Transverse colon (tissue), 4 donors: Measurements from ENCODE around the gene TMEM239. TPM values are rescaled to one million over a fixed set of nuclear protein-coding genes. Genes with fewer than 3 reads are reported as not detected.

ENCODE experiments used
- DNase-seq: peaks from one replicate; pipeline ENCODE4 v3.0.0-alpha.2; 2019
- H3K27ac ChIP-seq, 4 donors: fragments of 200-600 bp; sonication (generic); 2 replicates each; pipeline ENCODE4 v1.5.1; 2016 to 2018; ENCODE audit warnings: inconsistent platforms in 4 of 4
- H3K27me3 ChIP-seq: fragments of 200-600 bp; sonication (generic); 2 replicates; pipeline ENCODE4 v1.5.1; 2017; ENCODE audit warnings: inconsistent platforms
- H3K36me3 ChIP-seq, 4 donors: fragments of 200-600 bp; sonication (generic); 2 replicates each; pipeline ENCODE4 v1.5.1; 2017 to 2019; ENCODE audit warnings: inconsistent platforms in 4 of 4
- H3K4me1 ChIP-seq, 4 donors: fragments of 200-600 bp; sonication (generic); 2 replicates each; pipeline ENCODE4 v1.5.1; 2017 to 2020; ENCODE audit warnings: inconsistent platforms in 4 of 4
- H3K4me3 ChIP-seq, 4 donors: fragments of 200-600 bp; sonication (generic); 1 replicate in 1 of 4; 2 replicates in 3 of 4; pipeline versions ENCODE4 v1.5.1 to v1.6.1; 2017 to 2019; ENCODE audit warnings: inconsistent platforms in 4 of 4
- H3K9me3 ChIP-seq, 2 donors: fragments of 200-600 bp; sonication (generic); 2 replicates each; pipeline ENCODE4 v1.5.1; 2017 to 2019; ENCODE audit warnings: inconsistent platforms in 2 of 2
- EP300 ChIP-seq: sonication (generic); formaldehyde crosslinking; IDR thresholded peaks from one replicate; pipeline ENCODE4 v1.6.1; 2017; ENCODE audit warnings: antibody characterized with exemption, low read depth
- POLR2A ChIP-seq: fragments of 450-650 bp; IDR thresholded peaks from one replicate; pipeline ENCODE4 v1.6.1; 2016; ENCODE audit warnings: antibody characterized with exemption, mild to moderate bottlenecking, moderate library complexity
- POLR2AphosphoS5 ChIP-seq, 3 donors: sonication (generic); formaldehyde crosslinking; IDR thresholded peaks; one replicate each; pipeline ENCODE4 v1.6.1; 2016; ENCODE audit warnings: antibody characterized with exemption in 3 of 3
- WGBS, 2 donors: methylation state at CpG; one replicate each; pipeline ENCODE4 v1.1.5; 2018; ENCODE audit warnings: low coverage in 1 of 2; 5-methylcytosine and 5-hydroxymethylcytosine counted together
- in situ Hi-C, 4 donors: fragments of 200-750 bp; cut with MboI; loops; one replicate each; pipeline versions ENCODE4 v1.15.0 to v1.15.1; 2017; ENCODE audit warnings: low sequenced_read_pairs in 3 of 4, low pct_ligation_motif_present in 1 of 4, low pct_unique_long_range_greater_than_20kb in 1 of 4
- intact Hi-C: fragments of 100-400 bp; cut with DNase I; formaldehyde crosslinking; loops from one replicate; pipeline ENCODE4 v1.15.1; 2023; ENCODE audit warnings: low total_unique reads
- total RNA-seq, 4 donors: library from RNA; depleted of rRNA; stranded (reverse); fragments of >200 nt; gene quantifications; one replicate each; pipeline ENCODE4 v1.1.0, GENCODE V29; 2016
- TF ChIP-seq, protein P1 (sequence below), 5 experiments: fragments of 200-600 bp in 3 of 5; fragments of 450-650 bp in 2 of 5; sonication (generic) in 3 of 5; IDR thresholded peaks; 1 replicate in 2 of 5; 2 replicates in 3 of 5; pipeline ENCODE4 v1.5.1; 2016 to 2017; ENCODE audit warnings: antibody characterized with exemption in 5 of 5, inconsistent platforms in 3 of 5, mild to moderate bottlenecking in 2 of 5, moderate library complexity in 1 of 5

Gene TMEM239
- total RNA-seq, 4 donors from 2014 or later, result not detected

DNA sequence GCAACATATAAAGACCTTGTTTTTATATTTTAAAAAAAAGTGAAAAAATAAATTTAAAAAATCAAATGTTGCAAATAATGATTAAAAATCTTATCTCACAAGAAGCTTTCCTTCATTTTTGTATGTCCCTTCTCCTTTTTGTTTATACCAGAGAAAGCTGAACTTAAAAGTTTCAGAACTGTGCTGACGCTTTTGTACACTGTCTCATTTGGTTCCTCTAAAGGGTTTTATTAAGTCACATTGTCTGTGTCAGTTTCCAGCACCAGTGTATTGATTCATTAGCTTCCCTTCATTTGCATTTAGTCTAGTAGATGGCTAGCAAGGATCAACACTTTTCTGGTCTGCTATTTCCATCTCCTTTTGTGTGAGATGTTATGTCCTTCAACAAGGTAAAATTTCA is 17.6 kb downstream of the TMEM239 start:
- Histone ChIP-seq H3K27ac (no peak overlapping the region), H3K36me3 (no peaks in the 10 kb centered on the region), H3K27me3 (peaks cover 20% of the 10 kb centered on the region), H3K4me3 (no peak overlapping the region), H3K4me1 (no peaks in the 10 kb centered on the region), H3K9me3 (no peaks in the 10 kb centered on the region)
- no peak for TF ChIP-seq POLR2A
- TF ChIP-seq, protein P1, sequence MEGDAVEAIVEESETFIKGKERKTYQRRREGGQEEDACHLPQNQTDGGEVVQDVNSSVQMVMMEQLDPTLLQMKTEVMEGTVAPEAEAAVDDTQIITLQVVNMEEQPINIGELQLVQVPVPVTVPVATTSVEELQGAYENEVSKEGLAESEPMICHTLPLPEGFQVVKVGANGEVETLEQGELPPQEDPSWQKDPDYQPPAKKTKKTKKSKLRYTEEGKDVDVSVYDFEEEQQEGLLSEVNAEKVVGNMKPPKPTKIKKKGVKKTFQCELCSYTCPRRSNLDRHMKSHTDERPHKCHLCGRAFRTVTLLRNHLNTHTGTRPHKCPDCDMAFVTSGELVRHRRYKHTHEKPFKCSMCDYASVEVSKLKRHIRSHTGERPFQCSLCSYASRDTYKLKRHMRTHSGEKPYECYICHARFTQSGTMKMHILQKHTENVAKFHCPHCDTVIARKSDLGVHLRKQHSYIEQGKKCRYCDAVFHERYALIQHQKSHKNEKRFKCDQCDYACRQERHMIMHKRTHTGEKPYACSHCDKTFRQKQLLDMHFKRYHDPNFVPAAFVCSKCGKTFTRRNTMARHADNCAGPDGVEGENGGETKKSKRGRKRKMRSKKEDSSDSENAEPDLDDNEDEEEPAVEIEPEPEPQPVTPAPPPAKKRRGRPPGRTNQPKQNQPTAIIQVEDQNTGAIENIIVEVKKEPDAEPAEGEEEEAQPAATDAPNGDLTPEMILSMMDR (IDR thresholded peaks at IDR 0.05), result no peak
- 81 to 83% methylated on average over 1 of the region's 1 CpG for WGBS, 2 donors
- in situ Hi-C loops (no loop called here), intact Hi-C loops (no loop called here)
- DNase-seq, result no peak

DNA sequence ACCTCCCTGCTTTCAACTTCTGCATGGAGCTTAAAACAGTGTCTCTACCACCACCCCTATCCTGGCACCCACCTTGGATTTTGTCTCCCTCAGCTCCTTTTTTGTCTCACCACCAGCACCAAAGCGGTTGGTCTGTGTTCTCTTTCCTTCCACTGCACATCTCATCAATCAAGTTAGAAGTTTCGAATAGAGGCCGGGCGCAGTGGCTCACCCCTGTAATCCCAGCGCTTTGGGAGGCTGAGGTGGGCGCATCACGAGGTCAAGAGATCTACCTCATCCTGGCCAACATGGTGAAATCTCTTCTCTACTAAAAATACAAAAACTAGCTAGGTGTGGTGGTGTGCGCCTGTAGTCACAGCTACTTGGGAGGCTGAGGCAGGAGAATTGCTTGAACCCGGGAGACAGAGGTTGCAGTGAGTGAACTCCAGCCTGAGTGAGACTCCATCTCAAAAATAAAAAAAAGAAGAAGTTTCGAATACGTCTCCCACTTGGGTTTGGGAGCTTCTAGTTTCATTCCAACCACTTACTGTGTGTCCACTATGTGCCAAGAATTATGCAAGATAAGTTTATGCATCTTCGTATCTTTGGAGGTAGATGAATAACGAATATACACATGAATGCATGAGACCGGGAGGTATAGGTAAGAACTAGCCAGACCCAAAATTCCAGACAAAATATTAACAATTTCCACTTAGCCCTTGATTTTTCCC is 18.4 kb downstream of the TMEM239 start:
- H3K9me3 ChIP-seq, result no peaks in the 10 kb centered on the region
- in situ Hi-C loops (no loop called here), intact Hi-C loops (no loop called here)
- no peak overlapping the region for H3K4me3 ChIP-seq
- peaks cover 12% of the 10 kb centered on the region for H3K27me3 ChIP-seq
- 91 to 93% methylated on average over 9 to 14 of the region's 14 CpGs for WGBS, 2 donors
- TF ChIP-seq POLR2AphosphoS5 (IDR thresholded peaks at IDR 0.05) (no peak), EP300 (no peak), POLR2A (no peak)
- TF ChIP-seq, protein P1 (IDR thresholded peaks at IDR 0.05), result no peak
- H3K36me3 ChIP-seq, result no peaks in the 10 kb centered on the region
- peaks cover 0 to 2% (median 1%) of the 10 kb centered on the region in 4 donors for H3K4me1 ChIP-seq
- H3K27ac ChIP-seq, result no peak overlapping the region
- no peak for DNase-seq

- in situ Hi-C loops (no loop called here), intact Hi-C loops (no loop called here)
- Histone ChIP-seq H3K36me3 (no peaks in the 10 kb centered on the region), H3K9me3 (no peaks in the 10 kb centered on the region), H3K4me1 (peaks cover 0 to 9% (median 7%) of the 10 kb centered on the region in 4 donors), H3K27ac (no peak overlapping the region), H3K27me3 (peaks cover 4% of the 10 kb centered on the region), H3K4me3 (no peak overlapping the region)
- DNase-seq, result no peak
- TF ChIP-seq EP300 (no peak), POLR2A (no peak), POLR2AphosphoS5 (IDR thresholded peaks at IDR 0.05) (no peak)
- TF ChIP-seq, protein P1 (IDR thresholded peaks at IDR 0.05), result no peak
- 90% methylated on average over 5 of the region's 6 CpGs; no CpG with 5 or more reads in 1 of the 2 donors for WGBS, 2 donors
Measured at GRCh38 chr20:2835331-2835796, 19.2 kb downstream of the TMEM239 start.

GRCh38 chr20:2836035-2836434 is 19.9 kb downstream of the TMEM239 start:
- WGBS, 2 donors, result 80 to 94% methylated on average over 2 to 5 of the region's 5 CpGs
- Histone ChIP-seq H3K27ac (no peak overlapping the region), H3K27me3 (no peaks in the 10 kb centered on the region), H3K4me3 (no peak overlapping the region), H3K9me3 (no peaks in the 10 kb centered on the region), H3K36me3 (no peaks in the 10 kb centered on the region), H3K4me1 (peaks cover 0 to 12% (median 8%) of the 10 kb centered on the region in 4 donors)
- intact Hi-C loops, result no loop called here
- no peak for DNase-seq
- in situ Hi-C loops, result no loop called here
- no peak for TF ChIP-seq EP300
- no peak for TF ChIP-seq POLR2AphosphoS5 (IDR thresholded peaks at IDR 0.05)
- no peak for TF ChIP-seq POLR2A
- TF ChIP-seq, protein P1 (IDR thresholded peaks at IDR 0.05), result no peak
